A549 (cell line): ENCODE results near the gene CSTPP1.

ENCODE experiments used
- CHD4 ChIP-seq: fragments of 200-600 bp; sonication (generic); IDR thresholded peaks from 2 replicates; pipeline ENCODE4 v1.6.1; 2016; ENCODE audit warnings: antibody characterized with exemption, mild to moderate bottlenecking, borderline replicate concordance
- EP300 ChIP-seq, 2 experiments: fragments of >200 bp; sonication (Bioruptor Twin); formaldehyde crosslinking; IDR thresholded peaks; 2 replicates in 1 of 2; 3 replicates in 1 of 2; pipeline ENCODE4 v1.6.1; 2016 to 2017
- NPAS2 ChIP-seq: fragments of 250-450 bp; sonication (Bioruptor Pico); IDR thresholded peaks from 2 replicates; pipeline ENCODE4 v1.8.0; 2022; ENCODE audit warnings: mild to moderate bottlenecking, moderate library complexity, borderline replicate concordance
- POLR2A ChIP-seq: IDR thresholded peaks from 2 replicates; pipeline ENCODE4 v1.6.1; 2012; ENCODE audit warnings: mild to moderate bottlenecking, low read length
- POLR2AphosphoS2 ChIP-seq: conservative IDR thresholded peaks from 2 replicates; pipeline ENCODE4 v1.6.1; 2012; ENCODE audit warnings: low read length, improper control_type of control experiment, inconsistent platforms
- RAD21 ChIP-seq, 2 experiments: fragments of >200 bp in 1 of 2; sonication (Bioruptor Twin) in 1 of 2; formaldehyde crosslinking in 1 of 2; IDR thresholded peaks in 1 of 2; conservative IDR thresholded peaks in 1 of 2; 2 replicates in 1 of 2; 3 replicates in 1 of 2; pipeline ENCODE4 v1.6.1; 2012 to 2018; ENCODE audit warnings: inconsistent platforms in 1 of 2
- RFX5 ChIP-seq: fragments of 450-650 bp; IDR thresholded peaks from 2 replicates; pipeline ENCODE4 v1.7.1; 2014; ENCODE audit warnings: antibody characterized with exemption, mild to moderate bottlenecking, moderate library complexity
- TF ChIP-seq, protein P1 (sequence below): fragments of >200 bp; sonication (Bioruptor Twin); formaldehyde crosslinking; IDR thresholded peaks from 3 replicates; pipeline ENCODE4 v1.5.1; 2016
- TF ChIP-seq, protein P2 (sequence below): IDR thresholded peaks from 2 replicates; pipeline ENCODE4 v1.6.1; 2012
- TF ChIP-seq, protein P3 (sequence below): fragments of 200-600 bp; sonication (generic); IDR thresholded peaks from 2 replicates; pipeline ENCODE4 v1.6.1; 2016; ENCODE audit warnings: antibody characterized with exemption, mild to moderate bottlenecking, moderate library complexity

DNA sequence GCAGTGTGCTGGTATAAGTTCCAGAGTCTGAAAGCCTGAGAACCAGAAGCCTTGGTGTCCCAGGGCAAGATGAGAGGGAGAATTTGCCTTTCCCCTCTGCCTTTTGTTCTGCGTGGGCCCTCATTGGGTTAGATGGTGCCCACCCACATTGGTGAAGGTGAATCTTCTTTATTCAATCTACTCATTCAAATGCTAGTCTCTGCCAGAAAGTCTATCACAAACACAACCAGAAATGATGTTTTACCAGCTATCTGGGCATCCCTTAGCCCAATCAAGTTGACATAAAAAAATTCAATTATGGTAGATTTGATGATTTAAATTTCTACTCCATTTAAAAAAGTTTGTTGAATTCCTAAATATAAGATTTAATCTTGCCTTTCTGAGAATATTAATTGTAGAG lies 22.2 kb downstream of the CSTPP1 start:
- TF ChIP-seq POLR2AphosphoS2: no peak
- TF ChIP-seq RAD21 (conservative IDR thresholded peaks at IDR 0.05 in 1 of 2, IDR thresholded peaks at IDR 0.05 in 1 of 2): no peak
- TF ChIP-seq, protein P1, sequence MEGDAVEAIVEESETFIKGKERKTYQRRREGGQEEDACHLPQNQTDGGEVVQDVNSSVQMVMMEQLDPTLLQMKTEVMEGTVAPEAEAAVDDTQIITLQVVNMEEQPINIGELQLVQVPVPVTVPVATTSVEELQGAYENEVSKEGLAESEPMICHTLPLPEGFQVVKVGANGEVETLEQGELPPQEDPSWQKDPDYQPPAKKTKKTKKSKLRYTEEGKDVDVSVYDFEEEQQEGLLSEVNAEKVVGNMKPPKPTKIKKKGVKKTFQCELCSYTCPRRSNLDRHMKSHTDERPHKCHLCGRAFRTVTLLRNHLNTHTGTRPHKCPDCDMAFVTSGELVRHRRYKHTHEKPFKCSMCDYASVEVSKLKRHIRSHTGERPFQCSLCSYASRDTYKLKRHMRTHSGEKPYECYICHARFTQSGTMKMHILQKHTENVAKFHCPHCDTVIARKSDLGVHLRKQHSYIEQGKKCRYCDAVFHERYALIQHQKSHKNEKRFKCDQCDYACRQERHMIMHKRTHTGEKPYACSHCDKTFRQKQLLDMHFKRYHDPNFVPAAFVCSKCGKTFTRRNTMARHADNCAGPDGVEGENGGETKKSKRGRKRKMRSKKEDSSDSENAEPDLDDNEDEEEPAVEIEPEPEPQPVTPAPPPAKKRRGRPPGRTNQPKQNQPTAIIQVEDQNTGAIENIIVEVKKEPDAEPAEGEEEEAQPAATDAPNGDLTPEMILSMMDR: no peak
- no peak for TF ChIP-seq POLR2A
- no peak for TF ChIP-seq RFX5
- no peak for TF ChIP-seq EP300 (IDR thresholded peaks at IDR 0.05)
- TF ChIP-seq, protein P2, sequence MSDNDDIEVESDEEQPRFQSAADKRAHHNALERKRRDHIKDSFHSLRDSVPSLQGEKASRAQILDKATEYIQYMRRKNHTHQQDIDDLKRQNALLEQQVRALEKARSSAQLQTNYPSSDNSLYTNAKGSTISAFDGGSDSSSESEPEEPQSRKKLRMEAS: no peak
- TF ChIP-seq NPAS2 (CRISPR knock-in tag): no peak
- no peak for TF ChIP-seq CHD4
- TF ChIP-seq, protein P3, sequence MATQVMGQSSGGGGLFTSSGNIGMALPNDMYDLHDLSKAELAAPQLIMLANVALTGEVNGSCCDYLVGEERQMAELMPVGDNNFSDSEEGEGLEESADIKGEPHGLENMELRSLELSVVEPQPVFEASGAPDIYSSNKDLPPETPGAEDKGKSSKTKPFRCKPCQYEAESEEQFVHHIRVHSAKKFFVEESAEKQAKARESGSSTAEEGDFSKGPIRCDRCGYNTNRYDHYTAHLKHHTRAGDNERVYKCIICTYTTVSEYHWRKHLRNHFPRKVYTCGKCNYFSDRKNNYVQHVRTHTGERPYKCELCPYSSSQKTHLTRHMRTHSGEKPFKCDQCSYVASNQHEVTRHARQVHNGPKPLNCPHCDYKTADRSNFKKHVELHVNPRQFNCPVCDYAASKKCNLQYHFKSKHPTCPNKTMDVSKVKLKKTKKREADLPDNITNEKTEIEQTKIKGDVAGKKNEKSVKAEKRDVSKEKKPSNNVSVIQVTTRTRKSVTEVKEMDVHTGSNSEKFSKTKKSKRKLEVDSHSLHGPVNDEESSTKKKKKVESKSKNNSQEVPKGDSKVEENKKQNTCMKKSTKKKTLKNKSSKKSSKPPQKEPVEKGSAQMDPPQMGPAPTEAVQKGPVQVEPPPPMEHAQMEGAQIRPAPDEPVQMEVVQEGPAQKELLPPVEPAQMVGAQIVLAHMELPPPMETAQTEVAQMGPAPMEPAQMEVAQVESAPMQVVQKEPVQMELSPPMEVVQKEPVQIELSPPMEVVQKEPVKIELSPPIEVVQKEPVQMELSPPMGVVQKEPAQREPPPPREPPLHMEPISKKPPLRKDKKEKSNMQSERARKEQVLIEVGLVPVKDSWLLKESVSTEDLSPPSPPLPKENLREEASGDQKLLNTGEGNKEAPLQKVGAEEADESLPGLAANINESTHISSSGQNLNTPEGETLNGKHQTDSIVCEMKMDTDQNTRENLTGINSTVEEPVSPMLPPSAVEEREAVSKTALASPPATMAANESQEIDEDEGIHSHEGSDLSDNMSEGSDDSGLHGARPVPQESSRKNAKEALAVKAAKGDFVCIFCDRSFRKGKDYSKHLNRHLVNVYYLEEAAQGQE: no peak
